ENCODE measurements around the gene SPEM2.

SPEM2 gene

DNA sequence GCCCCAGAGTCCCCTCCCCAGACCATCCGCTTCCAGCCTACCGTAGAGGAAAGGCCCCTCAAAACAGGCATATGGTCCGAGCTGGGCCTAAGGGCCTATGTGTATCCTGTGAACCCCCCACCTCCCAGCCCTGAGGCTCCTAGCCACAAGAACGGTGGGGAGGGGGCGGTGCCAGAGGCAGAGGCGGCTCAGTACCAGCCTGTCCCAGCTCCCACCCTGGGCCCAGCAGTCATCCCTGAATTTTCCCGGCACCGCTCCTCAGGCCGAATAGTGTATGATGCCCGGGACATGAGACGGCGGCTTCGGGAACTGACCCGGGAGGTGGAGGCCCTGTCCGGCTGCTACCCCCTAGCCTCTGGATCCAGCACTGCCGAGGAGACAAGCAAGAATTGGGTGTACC, 4.2 kb upstream of the SPEM2 start:
- no peak for DNase-seq (ENCODE audit: low read depth)

DNA sequence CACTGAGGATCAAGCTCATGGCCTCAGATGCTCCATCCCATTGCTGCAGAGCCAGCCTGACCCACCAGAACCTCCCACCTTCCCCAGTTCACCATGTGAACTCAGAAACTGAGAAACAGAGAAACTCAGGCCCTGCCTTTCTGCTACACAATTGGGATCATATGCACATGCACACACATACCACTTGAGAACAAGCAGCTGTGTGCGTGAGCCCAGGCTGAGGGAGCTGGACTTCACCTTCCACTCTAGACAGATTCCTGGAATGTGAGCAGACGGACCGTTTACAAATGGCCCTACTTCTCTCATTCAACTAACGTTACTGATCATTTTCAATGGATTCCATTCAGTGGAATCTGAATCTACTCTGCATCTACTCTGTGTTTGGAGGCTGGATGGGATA, 1.7 kb upstream of the SPEM2 start:
- DNase-seq (ENCODE audit: low read depth) = no peak

DNA sequence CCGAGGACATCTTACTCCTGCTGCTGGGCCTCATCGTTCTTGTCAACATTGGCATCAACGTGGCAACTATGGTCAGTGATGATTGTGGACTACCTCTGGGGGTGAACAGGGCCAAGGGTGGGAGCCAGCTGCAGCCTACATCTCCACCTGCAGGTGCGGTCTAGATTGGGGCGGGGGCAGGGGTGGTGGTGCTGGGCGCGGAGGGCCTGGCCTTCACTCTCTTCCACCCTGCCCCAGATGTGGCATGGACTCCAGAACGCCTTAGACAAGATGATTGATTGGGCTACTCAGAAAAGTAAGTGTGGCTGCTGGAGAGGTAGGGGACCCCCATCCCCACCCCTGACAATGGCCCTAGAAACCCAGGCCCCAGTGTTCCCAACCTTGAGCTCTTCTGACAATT, 340 bp downstream of the SPEM2 start:
- no peak for DNase-seq (ENCODE audit: low read depth)

DNA sequence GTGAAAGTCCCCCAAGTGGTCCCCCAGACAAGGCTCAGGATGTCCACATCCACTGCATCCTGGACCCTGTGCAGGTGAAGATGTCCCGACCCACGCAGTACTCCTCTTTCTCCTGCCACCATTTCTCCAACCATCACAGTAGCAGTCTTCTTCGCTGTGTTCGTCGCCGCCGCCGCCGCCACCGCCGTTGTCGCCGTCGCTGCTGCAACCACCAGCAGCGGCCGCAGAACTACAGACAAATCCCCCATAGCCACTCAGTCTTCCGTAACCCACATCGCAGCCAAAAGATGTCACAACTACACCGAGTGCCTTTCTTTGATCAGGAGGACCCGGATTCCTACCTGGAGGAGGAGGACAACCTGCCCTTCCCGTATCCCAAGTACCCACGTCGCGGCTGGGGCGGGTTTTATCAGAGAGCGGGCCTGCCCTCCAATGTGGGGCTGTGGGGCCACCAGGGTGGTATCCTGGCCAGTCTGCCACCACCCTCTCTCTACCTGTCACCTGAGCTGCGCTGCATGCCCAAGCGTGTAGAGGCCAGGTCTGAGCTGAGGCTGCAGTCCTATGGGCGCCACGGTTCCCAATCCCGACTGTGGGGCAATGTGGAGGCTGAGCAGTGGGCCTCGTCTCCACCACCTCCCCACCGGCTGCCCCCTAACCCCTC, 917 bp downstream of the SPEM2 start:
- no peak for DNase-seq (ENCODE audit: low read depth)

DNA sequence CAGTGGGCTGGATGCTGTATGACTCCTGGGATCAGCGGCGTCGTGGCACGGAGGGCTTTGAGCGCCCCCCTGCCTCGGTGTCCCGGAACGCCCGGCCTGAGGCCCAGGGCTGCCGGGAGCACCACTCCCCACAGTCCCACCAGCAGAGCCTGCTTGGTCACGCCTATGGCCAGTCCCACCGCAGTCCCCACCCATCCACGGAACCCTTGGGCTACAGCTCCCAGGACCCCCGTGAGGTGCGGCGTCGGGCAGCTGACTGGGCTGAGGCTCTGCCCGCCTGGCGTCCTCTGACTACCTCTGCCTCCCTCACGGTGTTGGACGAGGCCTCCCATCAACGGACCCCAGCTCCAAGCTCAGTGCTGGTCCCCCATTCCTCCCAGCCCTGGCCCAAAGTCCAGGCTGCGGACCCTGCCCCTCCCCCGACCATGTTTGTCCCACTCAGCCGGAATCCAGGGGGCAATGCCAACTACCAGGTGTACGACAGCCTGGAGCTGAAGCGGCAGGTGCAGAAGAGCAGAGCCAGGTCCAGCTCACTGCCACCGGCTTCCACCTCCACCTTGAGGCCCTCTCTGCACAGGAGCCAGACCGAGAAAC, 1.6 kb downstream of the SPEM2 start:
- DNase-seq (ENCODE audit: low read depth) = no peak

DNA sequence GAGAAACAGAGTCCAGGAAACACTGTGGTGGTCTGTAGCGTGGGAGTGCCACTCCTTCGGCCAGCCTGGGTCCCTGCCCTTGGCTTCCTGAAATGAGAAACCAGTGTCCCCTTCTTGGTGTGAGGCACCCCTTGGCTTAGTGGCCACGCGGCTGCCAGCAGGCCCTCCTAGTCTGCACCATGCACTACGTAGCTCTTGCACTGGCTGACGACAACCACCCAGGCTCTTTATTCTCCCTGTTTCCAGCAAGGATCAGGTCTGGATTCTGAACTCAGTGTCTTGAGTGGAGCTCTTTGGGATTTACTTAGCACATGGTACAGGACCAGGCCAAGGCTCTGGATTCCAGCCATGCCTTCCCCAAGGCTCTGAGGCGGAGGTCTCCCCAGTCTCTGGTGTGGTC, 2.1 kb downstream of the SPEM2 start:
- no peak for DNase-seq (ENCODE audit: low read depth)

DNA sequence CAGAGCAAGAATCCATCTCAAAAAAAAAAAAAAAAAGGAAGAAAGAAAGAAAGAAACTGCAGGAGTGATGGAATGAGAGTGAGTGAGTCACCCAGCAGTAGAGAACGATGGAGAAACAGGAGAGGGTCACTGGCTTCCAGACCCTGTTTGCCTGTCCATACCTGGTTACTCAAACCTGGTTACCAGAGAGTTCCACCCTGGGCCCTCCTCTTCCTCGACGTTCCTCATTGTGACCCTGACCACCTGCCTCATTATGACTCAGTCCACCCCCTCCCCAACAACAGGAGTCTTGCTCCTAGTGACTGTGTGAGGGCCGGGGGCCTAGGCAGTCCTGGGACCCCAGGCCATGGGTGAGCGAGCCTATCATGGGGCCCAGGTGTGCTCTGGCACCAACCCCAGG, 3.1 kb downstream of the SPEM2 start, which contains the start of gene SPEM3:
SPEM3 (plus strand) TSS at position 301 of the 400 bp plus-strand sequence; CDS start at position 347, 46 bp downstream.
- DNase-seq (ENCODE audit: low read depth) = no peak

DNA sequence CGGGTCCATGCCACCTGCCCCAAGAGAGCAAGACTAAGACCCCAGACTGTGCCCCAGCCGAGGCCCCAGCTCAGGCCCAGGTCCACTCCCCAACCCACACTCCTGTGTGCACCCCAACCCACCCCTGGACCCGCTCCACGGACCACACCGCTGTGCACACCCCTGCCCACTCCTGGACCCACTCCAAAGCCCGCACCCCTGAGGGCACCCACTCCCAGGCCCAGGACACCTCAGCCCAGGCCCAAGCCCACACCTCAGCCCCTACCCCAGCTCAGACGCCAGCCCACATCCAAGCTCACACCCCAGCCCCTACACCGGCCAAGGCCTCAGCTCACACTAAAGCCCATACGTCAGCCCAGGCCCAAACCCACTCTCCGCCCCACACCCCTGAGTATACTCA, 4.3 kb downstream of the SPEM2 start:
- no peak for DNase-seq (ENCODE audit: low read depth)

DNA sequence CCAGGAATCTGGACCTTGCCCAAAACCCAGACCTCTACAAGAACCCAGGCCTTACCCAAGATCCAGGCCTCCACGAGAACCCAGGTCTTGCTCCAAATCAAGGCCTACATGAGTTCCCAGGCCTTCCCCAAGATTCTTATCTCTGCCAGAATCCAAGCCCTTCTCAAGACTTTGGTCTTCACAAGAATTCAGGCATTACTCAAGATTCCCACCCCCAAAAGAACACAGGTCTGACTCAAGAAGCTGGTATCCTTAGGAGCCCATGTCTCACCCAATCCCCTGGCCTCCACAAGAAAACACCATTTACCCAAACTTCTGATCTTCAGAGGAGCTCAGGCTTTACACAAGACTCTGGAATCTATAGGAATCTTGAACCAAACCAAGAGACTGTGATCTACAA, 5.8 kb downstream of the SPEM2 start:
- no peak for DNase-seq (ENCODE audit: low read depth)

DNA sequence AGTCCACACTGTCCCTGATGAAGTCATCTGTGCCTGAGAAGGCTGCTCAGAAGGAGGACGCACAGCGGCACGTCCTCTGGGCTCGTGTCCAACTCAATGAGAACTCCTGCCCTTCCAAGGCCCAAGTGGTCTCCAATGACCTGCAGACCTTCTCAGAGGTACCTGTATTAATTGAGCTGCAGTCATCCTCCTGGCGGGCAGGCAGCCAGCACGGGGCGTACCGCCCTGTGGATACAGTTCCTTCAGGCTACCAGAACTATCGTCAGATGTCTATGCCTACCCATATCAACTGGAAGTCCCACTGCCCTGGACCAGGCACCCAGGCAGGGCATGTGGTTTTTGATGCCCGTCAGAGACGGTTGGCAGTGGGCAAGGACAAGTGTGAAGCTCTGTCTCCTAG, 6.9 kb downstream of the SPEM2 start:
- no peak for DNase-seq (ENCODE audit: low read depth)

DNA sequence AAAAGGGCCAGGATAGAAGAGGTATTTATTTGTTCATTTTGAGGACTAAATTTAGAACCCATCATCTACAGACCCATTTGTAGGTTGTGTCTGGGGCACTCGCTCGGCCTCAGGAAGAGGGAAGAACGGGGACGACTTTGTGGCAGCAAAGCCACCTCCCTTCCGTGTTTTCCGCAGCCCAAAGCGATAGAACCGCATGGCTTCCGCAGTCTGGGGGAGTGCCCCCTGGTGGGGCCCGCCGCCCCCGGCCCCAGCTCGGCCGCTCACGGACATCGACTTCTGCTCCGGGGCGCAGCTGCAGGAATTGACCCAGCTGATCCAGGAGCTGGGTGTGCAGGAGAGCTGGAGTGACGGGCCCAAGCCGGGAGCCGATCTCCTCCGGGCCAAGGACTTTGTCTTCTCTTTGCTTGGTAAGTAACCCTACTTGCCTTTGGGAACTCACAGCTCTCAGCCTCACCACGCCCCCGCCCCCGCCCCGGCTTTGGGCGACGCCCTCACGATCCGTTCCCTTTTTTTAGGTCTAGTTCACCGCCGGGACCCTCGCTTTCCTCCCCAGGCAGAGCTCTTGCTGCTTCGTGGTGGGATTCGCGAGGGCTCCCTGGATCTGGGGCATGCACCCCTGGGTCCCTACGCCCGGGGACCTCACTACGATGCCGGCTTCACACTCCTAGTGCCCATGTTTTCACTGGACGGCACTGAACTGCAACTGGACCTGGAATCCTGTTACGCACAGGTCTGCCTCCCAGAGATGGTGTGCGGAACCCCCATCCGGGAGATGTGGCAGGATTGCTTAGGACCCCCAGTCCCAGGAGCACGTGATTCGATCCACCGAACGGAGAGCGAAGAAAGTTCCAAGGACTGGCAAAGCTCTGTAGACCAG, 10.5 kb downstream of the SPEM2 start:
- no peak for DNase-seq (ENCODE audit: low read depth)

DNA sequence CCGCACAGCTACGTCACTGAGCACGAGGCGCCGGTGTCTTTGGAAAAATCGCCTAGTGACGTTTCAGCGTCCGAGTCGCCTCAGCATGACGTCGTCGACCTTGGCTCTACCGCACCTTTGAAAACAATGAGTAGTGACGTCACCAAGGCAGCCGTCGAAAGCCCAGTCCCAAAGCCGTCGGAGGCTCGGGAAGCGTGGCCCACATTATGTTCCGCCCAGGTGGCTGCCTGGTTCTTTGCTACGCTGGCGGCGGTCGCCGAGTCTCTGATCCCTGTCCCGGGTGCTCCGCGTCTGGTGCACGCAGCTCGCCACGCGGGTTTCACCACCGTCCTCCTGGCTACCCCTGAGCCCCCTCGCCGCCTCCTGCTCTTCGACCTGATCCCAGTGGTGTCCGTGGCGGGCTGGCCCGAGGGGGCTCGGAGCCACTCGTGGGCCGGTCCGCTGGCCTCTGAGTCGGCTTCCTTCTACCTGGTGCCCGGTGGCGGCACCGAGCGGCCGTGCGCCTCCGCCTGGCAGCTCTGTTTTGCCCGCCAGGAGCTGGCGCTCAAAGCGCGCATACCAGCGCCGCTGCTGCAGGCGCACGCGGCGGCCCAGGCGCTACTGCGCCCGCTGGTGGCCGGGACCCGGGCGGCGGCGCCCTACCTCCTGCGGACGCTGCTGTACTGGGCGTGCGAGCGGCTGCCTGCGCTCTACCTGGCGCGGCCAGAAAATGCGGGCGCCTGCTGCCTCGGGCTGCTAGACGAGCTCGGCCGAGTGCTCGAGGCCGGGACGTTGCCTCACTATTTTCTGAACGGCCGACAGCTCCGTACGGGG, 11.3 kb downstream of the SPEM2 start:
- DNase-seq (ENCODE audit: low read depth) = no peak

DNA sequence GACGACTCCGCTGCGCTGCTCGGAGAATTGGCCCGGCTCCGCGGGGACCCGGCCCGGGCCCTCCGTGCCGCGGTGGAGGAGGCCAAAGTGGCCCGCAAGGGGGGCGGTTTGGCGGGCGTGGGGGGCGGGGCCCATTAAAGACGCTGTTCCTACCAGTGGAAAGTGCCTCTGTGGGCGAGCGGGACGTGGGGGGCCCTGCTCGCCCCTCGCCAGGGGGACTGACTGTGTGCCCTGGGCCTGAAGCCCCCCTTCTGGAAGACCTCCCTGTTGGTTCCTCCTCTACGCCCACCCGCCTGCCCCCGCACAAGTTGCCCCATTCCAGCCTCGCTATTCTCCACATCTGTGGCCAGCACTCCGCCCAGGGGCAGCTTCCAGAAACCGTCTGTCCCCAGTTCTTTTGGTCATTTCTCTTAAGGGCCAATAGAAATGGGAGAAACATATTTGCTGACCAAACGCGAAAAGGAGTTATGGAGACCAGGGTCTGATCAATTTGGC, 12.0 kb downstream of the SPEM2 start:
- DNase-seq (ENCODE audit: low read depth) = no peak

DNA sequence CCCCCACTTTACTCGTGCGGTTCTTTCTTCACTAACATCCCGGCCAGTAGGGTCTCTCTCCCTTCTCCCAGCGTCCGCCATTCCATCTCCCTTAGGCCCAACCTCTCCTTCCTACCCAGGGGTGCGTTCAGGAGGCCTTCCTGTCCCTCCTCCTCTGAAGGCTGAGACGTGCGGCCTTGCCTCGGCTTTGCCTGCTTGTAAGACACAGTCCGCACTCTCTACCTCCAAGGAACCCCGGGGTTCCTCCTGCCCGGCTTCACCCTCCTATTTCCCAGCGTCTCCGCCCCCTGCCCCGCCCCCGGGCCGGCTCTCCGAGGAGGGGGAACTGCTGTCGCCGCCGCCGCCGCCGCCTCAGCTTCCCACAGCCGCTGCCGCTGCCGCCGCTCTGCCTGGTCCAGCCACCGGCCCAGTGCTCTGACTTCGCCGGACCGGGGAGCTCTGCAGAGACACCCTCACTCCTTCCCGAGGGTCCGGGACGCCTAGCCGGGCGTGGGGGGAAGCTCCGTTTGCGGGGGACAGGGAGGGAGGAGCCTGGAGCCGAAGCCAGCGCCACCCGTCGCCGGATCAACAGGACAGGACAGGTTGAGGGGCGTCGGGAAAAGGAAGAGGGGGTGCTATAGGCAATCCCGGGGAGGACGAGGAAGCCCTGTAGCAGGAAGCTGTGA, 12.7 kb downstream of the SPEM2 start:
- DNase-seq (ENCODE audit: low read depth) = no peak

DNA sequence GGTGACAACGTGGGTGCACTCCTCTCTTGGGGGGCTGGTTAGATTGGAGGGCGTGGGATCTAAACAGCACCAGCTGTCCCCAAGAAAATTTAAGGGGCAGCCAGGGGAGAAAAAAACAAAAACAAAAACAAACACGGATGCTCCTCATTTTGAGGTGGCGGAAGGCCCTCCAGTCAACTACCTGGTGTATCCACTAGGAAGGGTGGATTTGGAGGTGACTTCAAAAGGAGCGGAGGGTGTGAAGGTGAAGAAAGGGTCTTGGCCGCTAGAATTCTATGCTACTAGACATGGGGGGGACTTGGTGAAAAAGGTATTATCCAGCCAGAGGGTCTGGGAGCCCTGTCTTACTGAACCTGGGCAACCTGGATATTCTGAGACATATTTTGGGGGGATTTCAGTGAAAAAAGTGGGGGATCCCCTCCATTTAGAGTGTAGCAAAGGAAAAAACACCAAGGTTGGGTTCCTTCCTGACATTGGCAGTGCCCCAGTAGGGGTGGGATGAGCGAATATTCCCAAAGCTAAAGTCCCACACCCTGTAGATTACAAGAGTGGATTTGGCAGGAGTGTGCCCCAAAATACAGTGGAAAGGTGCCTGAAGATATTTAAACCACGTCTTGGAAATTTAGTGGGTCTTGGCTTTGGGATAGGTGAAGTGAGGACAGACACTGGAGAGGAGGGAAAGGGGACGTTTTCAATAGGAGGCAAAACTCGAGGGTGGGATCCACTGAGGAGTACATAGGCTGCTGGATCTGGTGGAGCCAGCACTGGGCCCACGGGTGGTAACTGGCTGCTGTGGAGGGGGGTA, 13.4 kb downstream of the SPEM2 start:
- no peak for DNase-seq (ENCODE audit: low read depth)

DNA sequence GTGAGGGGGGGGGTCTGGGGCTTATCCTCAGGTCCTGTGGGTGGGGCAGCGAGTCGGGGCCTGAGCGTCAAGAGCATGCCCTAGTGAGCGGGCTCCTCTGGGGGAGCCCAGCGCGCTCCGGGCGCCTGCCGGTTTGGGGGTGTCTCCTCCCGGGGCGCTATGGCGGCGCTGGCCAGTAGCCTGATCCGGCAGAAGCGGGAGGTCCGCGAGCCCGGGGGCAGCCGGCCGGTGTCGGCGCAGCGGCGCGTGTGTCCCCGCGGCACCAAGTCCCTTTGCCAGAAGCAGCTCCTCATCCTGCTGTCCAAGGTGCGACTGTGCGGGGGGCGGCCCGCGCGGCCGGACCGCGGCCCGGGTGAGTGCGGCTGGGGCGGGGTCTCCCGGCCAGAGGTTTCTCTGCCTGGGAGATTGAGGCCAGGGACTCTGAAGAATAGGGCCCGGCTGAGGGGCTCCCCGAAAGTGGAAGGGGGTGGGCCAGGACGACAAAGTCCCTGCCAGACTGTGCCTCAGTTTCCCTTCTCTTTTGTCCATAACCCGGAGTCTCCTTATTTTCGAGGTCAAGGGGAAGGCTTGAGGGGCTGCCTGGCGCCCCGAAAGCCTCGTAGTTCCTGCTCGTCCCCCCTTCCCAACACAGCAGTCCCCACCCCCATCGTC, 14.2 kb downstream of the SPEM2 start, which contains the start of gene FGF11:
FGF11 (plus strand) TSS at position 51 of the 651 bp plus-strand sequence; CDS start at position 160, 109 bp downstream.
- DNase-seq (ENCODE audit: low read depth) = no peak

DNA sequence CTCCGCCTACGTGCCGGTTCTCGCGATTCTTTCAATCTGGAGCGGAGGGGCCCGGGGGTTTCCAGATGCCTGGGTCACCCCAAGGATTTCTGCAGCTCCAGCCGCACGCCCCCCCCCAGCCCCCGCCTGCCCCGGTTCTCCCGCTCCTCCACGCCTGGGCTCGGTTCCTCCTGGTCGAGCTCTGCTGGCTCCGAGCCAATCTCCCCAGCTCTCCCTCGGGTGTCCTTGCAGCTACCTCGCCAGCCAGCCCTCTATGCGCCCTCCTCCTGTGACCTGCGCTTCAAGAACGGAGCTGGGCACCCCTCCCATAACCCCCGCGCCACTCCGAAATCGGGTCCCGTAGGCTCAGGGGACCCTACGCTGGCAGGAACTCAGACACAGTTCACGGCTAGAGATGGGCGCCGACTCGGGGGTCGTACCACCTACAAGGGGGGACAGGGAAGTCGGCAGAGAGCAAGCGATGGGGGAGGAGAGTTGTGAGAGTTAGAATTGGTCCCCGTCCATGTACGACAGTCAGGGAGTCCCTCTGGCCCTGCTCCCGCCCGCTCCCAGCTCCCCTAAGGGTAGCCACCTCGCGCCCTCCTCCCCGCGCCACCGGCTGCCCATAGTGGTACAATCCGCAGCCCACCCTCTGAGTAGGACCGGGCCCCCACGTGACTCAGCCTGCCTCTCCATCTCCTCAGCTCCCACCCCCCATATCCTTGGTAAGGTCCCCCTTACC, 14.9 kb downstream of the SPEM2 start:
- DNase-seq (ENCODE audit: low read depth) = no peak

DNA sequence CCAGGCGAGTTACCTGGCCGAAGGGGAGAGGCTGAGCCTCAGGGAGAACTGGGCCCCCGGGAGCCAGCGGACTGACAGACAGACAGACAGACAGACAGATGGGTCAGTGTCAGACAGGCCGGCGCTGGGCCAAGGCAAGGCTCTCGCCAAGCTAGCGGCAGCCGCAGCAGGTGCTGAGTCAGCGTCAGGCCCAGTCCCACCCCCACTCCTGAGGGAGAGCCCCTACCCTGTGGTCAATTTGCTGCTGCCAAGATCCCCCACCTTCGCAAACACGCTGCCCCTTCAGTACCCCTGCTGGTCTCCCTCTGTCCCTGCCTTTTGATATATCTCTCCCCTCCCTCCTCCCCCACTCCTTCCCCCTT, 15.4 kb downstream of the SPEM2 start:
- DNase-seq (ENCODE audit: low read depth) = no peak

DNA sequence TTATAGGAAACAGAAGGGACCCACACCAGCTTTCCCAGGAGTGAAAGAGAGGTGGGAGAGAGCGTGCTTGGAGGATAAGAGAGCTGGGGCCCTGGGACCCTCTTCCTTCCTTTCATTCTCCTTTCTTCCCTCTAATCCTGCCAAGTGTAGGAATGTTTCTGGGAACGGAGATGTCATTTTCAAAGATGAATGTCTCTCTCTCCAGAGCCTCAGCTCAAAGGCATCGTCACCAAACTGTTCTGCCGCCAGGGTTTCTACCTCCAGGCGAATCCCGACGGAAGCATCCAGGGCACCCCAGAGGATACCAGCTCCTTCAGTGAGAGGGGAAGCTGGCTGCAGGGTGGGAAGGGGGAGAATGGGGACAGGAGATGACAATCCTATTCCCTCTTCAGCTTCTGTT, 15.8 kb downstream of the SPEM2 start:
- no peak for DNase-seq (ENCODE audit: low read depth)
